HEK293T (cell line): Measurements from ENCODE around the gene PPFIBP1.

Experiments
- CTCF ChIA-PET: fragments of 350-600 bp; formaldehyde crosslinking; extraction: SDS; loops from one replicate; lab custom pipeline; 2021; ENCODE audit warnings: antibody characterized with exemption, inconsistent platforms; lab: Yijun Ruan, JAX
- POLR2A ChIA-PET: fragments of 350-600 bp; formaldehyde crosslinking; extraction: SDS; loops from one replicate; lab custom pipeline; 2020; ENCODE audit warnings: antibody characterized with exemption, inconsistent platforms; lab: Yijun Ruan, JAX
- DNase-seq: peaks from one replicate; pipeline ENCODE4 v3.0.0; 2012; ENCODE audit warnings: mixed read lengths; ENCODE audit errors: extremely low spot score
- ARNT ChIP-seq: fragments of 450-650 bp; IDR thresholded peaks from 2 replicates; pipeline ENCODE4 v1.6.1; 2017; ENCODE audit warnings: mild to moderate bottlenecking
- BHLHE40 ChIP-seq: fragments of 450-650 bp; IDR thresholded peaks from 2 replicates; pipeline ENCODE4 v1.6.1; 2016; ENCODE audit warnings: mild to moderate bottlenecking, moderate library complexity, borderline replicate concordance
- CTBP1 ChIP-seq: fragments of 450-650 bp; IDR thresholded peaks from 2 replicates; pipeline ENCODE4 v1.6.1; 2016; ENCODE audit warnings: borderline replicate concordance
- ELF4 ChIP-seq: fragments of 450-650 bp; IDR thresholded peaks from 2 replicates; pipeline ENCODE4 v1.6.1; 2017; ENCODE audit warnings: antibody characterized with exemption
- FOXA1 ChIP-seq: fragments of 450-650 bp; IDR thresholded peaks from 2 replicates; pipeline ENCODE4 v1.6.1; 2016; ENCODE audit warnings: mild to moderate bottlenecking
- FOXK2 ChIP-seq: fragments of 450-650 bp; IDR thresholded peaks from 2 replicates; pipeline ENCODE4 v1.6.1; 2016; ENCODE audit warnings: mild to moderate bottlenecking
- FOXM1 ChIP-seq: fragments of 450-650 bp; IDR thresholded peaks from 2 replicates; pipeline ENCODE4 v1.6.1; 2017; ENCODE audit warnings: mild to moderate bottlenecking, borderline replicate concordance
- HDGF ChIP-seq: fragments of 450-650 bp; IDR thresholded peaks from 2 replicates; pipeline ENCODE4 v1.6.1; 2017; ENCODE audit warnings: antibody characterized with exemption, borderline replicate concordance
- L3MBTL2 ChIP-seq: fragments of 450-650 bp; conservative IDR thresholded peaks from 2 replicates; pipeline ENCODE4 v1.6.1; 2016; ENCODE audit warnings: mild to moderate bottlenecking
- LEF1 ChIP-seq: fragments of 450-650 bp; IDR thresholded peaks from 2 replicates; pipeline ENCODE4 v1.6.1; 2017; ENCODE audit warnings: mild to moderate bottlenecking, borderline replicate concordance
- NFRKB ChIP-seq: fragments of 450-650 bp; IDR thresholded peaks from 2 replicates; pipeline ENCODE4 v1.6.1; 2016; ENCODE audit warnings: mild to moderate bottlenecking, moderate library complexity
- SP1 ChIP-seq: fragments of 450-650 bp; IDR thresholded peaks from 2 replicates; pipeline ENCODE4 v1.6.1; 2017
- SUZ12 ChIP-seq: fragments of 450-650 bp; IDR thresholded peaks from 2 replicates; pipeline ENCODE4 v1.6.1; 2016; ENCODE audit warnings: mild to moderate bottlenecking
- TARDBP ChIP-seq: fragments of 450-650 bp; IDR thresholded peaks from 2 replicates; pipeline ENCODE4 v1.6.1; 2016
- ZNF384 ChIP-seq: fragments of 450-650 bp; IDR thresholded peaks from 2 replicates; pipeline ENCODE4 v1.6.1; 2016
- TF ChIP-seq, protein P1 (sequence below): fragments of 450-650 bp; IDR thresholded peaks from 2 replicates; pipeline ENCODE4 v1.6.1; 2016

PPFIBP1 gene

DNA sequence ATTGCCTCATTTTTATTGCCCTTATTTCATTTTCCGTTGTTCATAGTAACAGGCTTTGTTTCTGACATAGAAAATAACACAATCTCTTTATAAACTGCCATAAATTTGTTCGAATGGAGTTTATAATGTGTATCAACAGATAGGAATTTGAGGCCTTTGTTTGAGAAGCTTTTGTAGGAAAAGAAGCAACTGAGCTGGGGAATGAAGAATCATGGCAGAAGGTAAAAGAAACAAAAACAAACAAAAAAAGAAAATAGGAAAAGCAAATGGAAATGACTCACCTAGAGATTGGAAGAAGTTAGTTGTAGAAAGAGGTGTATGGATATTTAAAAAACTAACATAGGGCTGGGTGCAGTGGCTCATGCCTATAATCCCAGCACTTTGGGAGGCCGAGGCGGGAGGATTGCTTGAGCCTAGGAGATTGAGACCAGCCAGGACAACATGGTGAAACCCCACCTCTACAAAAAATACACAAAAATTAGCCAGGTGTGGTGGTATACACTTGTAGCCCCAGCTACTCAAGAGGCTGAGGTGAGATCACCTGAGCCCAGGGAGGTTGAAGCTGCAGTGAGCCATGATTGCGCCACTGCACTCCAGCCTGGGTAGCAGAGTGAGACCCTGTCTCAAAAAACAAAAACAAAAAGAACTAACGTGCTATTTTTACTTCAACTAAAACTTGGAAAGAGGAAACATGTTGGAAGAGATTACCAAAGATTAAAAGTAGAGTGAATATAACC is 171.7 kb downstream of the PPFIBP1 start:
- no peak for DNase-seq
- ChIA-PET POLR2A (no interaction called here), CTCF (interaction anchor here (0.6 kb wide), 1 partner anchor 20 kb away, joined by 3 read pairs; no protein-coding TSS in a partner anchor)
- TF ChIP-seq FOXM1 (no peak), CTBP1 (no peak), L3MBTL2 (no peak)

DNA sequence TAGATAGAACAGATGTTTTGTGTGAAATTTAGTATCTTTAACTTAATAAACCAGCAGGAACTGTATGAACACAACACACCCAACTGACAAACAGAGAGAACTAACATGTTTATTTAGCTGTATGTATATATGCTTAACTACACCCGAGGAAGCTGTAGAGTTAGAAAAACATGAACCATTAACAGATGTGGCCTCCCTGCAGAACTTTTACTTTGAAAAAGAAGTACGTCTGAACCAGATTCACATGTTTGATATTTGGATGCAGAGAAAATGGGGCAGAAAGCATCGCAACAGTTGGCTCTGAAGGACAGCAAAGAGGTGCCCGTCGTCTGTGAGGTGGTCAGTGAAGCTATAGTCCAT is 172.3 kb downstream of the PPFIBP1 start, which contains the start of gene REP15:
TSS of gene REP15 (plus strand) at position 155 of the 360 bp plus-strand sequence. CDS start at position 271, 116 bp downstream.
- no peak for TF ChIP-seq FOXA1
- TF ChIP-seq CTBP1 = no peak
- TF ChIP-seq TARDBP = no peak
- no peak for TF ChIP-seq HDGF
- TF ChIP-seq, protein P1, sequence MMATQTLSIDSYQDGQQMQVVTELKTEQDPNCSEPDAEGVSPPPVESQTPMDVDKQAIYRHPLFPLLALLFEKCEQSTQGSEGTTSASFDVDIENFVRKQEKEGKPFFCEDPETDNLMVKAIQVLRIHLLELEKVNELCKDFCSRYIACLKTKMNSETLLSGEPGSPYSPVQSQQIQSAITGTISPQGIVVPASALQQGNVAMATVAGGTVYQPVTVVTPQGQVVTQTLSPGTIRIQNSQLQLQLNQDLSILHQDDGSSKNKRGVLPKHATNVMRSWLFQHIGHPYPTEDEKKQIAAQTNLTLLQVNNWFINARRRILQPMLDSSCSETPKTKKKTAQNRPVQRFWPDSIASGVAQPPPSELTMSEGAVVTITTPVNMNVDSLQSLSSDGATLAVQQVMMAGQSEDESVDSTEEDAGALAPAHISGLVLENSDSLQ = no peak
- no peak for TF ChIP-seq SUZ12
- TF ChIP-seq FOXK2 = no peak
- no peak for TF ChIP-seq NFRKB
- TF ChIP-seq BHLHE40 = no peak
- no peak for TF ChIP-seq ARNT
- TF ChIP-seq L3MBTL2 = no peak
- no peak for TF ChIP-seq ZNF384
- no peak for TF ChIP-seq ELF4
- no peak for TF ChIP-seq FOXM1
- TF ChIP-seq SP1 = no peak
- no peak for TF ChIP-seq LEF1
- no peak for DNase-seq
- ChIA-PET CTCF (interaction anchor here (0.6 kb wide), 1 partner anchor 21 kb away, joined by 3 read pairs; no protein-coding TSS in a partner anchor), POLR2A (no interaction called here)

DNA sequence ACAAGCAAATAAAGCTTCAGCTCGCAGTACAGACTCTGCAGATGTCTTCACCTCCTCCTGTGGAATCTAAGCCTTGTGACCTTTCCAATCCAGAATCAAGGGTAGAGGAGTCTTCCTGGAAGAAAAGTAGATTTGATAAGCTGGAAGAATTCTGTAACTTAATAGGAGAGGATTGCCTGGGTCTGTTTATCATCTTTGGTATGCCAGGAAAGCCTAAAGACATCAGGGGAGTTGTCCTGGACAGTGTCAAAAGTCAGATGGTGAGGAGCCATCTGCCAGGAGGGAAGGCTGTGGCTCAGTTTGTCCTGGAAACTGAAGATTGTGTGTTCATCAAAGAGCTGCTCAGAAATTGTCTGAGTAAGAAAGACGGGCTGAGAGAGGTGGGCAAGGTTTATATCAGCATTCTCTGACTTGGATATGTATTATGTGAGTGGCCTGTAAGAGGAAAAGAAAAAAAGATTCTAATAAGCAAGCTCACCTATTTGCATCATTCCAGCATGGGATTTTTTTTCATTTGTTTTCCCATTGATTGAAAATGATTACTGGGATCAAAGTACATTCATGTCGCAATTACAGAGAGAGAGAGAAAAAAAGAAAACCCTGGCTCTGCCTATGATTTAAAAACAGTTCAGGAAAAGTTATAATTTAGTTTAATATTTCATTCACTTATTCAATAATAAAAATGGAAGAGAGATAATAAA is 173.0 kb downstream of the PPFIBP1 start:
- TF ChIP-seq ARNT = no peak
- TF ChIP-seq FOXK2 = no peak
- no peak for TF ChIP-seq FOXM1
- no peak for TF ChIP-seq L3MBTL2
- TF ChIP-seq SP1 = no peak
- no peak for TF ChIP-seq HDGF
- CTCF ChIA-PET = interaction anchor here (0.6 kb wide), 1 partner anchor 22 kb away, joined by 3 read pairs; no protein-coding TSS in a partner anchor
- DNase-seq = no peak
- POLR2A ChIA-PET = no interaction called here

DNA sequence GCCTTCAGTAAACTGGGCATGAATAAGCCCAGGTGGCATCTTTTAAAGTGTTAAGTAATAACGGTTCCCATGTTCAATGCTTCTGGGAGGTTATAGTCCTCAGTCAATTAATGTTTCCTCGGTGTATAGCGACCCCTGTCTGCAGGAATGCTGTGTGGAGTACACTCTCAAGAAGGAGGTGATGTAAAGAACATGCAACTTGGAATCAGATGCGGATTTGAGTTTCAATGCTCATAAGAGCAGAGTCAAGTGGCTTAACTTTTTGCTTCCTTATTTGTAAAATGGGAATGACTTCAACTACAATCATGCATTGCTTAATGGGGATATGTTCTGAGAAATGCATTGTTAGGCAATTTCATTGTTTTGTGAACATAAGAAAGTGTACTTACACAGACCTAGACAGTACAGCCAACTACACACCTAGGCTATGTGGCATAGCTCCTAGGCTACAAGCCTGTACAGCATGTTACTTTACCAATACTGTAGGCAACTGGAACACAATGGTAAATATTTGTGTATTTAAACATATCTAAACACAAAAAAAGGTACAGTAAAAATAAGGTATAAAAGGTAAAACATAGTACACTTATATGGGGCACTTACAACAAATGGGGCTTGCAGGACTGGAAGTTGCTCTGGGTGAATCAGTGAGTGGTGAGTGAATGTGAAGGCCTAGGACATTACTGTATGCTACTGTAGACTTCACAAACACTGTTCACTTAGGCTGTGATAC is 179.9 kb downstream of the PPFIBP1 start:
- DNase-seq = peak; percentile 73
- CTCF ChIA-PET = interaction anchor here (0.5 kb wide), 1 partner anchor 43 kb away, joined by 3 read pairs; no protein-coding TSS in a partner anchor
- TF ChIP-seq FOXM1 = peak; percentile 83; the same call in 1 of the 2 replicates
- TF ChIP-seq HDGF = no peak
- POLR2A ChIA-PET = no interaction called here

DNA sequence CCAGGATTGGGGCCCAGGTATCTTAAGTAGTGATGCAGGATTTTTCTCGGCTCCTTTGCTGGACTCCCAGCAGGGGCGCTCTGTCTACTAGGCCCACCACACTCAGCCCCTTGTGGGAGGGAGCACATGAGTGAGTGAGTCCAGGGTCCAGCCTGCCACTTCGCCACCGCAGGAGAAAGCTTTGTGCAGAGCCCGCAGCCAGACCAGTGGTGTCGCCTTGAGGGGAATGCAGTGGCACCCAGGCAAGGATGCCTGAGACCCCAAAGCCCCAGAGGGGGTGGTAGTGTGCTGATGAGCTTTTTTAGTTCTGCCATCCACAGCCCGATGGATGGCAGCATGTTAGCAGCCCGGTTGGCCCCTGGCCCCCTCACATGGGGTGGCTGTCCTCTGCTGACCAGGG is 181.3 kb downstream of the PPFIBP1 start:
- POLR2A ChIA-PET = no interaction called here
- no peak for DNase-seq
- TF ChIP-seq ZNF384 (no peak), FOXA1 (no peak), L3MBTL2 (no peak), ARNT (no peak), SUZ12 (no peak), TARDBP (no peak), BHLHE40 (no peak), NFRKB (no peak), FOXK2 (no peak), HDGF (no peak), CTBP1 (no peak), SP1 (no peak), ELF4 (no peak), FOXM1 (no peak), LEF1 (no peak)
- TF ChIP-seq, protein P1 = no peak
- CTCF ChIA-PET = interaction anchor here (0.6 kb wide), 1 partner anchor 859 kb away, joined by 3 read pairs; no protein-coding TSS in a partner anchor

DNA sequence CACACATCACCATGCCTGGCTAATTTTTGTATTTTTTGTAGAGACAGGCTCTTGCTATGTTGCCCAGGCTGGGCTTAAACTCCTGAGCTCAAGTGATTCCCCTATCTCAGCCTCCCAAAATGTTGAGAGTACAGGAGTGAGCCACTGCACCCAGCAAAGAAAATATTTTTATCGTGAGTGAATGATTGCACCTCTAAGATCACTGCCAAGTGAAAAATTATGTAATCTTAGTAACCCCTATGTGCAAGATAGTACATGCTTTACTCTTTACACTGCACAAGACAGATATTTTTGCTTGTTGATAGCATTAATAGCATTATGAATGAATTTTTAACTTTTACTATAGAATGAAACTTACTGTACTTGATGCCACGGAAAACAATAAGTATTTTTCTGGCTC is 183.2 kb downstream of the PPFIBP1 start:
- TF ChIP-seq TARDBP (no peak), FOXK2 (no peak)
- no peak for DNase-seq
- ChIA-PET POLR2A (no interaction called here), CTCF (no interaction called here)
